NCI-H2029 treated with DMSO at 0.1 percent for 48 hours (cell line): Measurements from ENCODE around the gene NADK2.
"Not testable (repeated sequence)": the region's sequence is repeated elsewhere in the genome, so short reads cannot be mapped to it uniquely, and the experiment has no call there.

Experiments used
- DNase-seq: peaks from one replicate; lab custom pipeline; 2025; lab: John Stamatoyannopoulos, UW

NADK2 gene

DNA sequence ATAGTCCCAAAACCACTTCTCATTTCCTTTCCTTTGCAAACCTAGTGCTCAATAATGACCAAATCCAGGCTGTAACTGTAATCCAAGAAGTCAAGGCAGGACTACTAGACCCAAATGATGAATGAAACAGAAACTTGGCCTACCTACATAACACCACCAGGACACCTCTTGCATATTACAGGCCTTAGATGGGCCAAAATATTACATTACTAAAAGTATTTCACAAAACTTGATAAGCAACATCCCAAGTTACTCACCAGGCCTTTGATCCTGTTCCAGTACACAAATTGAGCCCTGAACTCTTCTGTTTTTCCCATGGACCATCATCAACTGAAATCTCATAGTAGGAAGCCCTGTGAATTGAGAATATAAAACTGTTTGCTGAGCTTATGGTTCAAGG, 34.8 kb downstream of the NADK2 start:
- no peak for DNase-seq

- DNase-seq: no peak
Observed at GRCh38 chr5:36205329-36205728, 36.4 kb downstream of the NADK2 start.

DNA sequence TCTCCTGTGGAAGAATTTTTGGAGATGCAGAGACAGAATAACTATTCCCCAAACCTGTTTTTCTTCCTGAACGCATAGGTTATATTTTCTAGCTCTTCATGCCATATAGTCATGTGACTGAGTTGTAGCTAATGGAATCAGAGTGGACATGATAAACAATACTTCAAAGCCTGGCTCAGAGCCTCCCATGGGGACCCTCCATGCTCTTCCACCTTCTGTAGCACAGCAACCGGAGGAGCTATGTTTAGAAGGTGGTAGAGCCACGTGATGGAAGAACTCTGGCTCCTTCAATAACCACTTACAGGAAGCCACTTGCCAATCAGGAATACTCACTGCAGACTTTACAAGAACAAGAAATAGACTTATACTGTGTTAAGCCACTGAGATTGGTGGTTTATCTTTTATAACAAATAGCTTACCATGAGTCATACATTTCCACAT, 39.2 kb downstream of the NADK2 start:
- DNase-seq: no peak

- no peak for DNase-seq
Observed at GRCh38 chr5:36200513-36200912, 41.2 kb downstream of the NADK2 start.

DNA sequence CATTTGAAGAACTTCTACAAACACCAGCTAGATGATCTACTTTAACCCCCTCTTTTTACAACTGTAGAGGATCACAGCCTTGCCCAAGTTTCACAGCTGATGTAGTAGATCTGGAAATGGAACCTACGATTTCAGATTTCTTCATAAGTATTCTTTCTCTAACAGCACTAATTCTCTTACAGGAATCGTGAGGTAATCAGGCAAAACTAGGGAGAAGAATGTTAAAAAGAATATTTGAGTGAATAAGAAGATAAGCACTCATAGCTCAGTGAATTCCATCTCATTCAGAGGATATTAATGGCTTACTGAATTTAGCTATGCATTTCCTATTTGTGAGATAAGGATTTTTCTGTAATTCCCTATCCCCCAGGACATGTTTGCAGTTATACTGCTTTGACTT, 42.1 kb downstream of the NADK2 start:
- DNase-seq: no peak

DNA sequence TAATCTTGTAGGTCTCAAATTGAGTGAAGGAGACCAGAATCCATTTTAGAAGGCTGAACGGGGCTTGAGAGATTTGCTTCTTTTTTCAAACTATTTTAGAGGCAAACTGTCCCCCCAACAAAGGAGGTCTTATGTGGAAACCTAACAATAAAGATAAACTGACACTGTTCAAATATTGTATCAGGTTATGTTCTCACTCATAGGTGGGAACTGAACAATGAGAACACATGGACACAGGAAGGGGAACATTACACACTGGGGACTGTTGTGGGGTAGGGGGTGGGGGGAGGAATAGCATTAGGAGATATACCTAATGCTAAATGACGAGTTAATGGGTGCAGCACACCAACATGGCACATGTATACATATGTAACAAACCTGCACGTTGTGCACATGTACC, 42.9 kb downstream of the NADK2 start:
- DNase-seq: not testable (repeated sequence)

- DNase-seq: no peak
Observed at GRCh38 chr5:36198281-36198680, 43.4 kb downstream of the NADK2 start.

- DNase-seq: no peak
Observed at GRCh38 chr5:36193746-36194145, 48.0 kb downstream of the NADK2 start.

DNA sequence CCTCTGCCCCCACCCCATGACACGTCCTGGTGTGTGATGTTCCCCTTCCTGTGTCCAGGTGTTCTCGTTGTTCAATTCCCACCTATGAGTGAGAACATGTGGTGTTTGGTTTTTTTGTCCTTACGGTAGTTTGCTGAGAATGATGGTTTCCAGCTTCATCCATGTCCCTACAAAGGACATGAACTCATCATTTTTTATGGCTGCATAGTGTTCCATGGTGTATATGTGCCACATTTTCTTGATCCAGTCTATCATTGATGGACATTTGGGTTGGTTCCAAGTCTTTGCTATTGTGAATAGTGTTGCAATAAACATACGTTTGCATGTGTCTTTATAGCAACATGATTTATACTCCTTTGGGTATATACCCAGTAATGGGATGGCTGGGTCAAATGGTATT, 57.3 kb downstream of the NADK2 start:
- not testable (repeated sequence) for DNase-seq

DNA sequence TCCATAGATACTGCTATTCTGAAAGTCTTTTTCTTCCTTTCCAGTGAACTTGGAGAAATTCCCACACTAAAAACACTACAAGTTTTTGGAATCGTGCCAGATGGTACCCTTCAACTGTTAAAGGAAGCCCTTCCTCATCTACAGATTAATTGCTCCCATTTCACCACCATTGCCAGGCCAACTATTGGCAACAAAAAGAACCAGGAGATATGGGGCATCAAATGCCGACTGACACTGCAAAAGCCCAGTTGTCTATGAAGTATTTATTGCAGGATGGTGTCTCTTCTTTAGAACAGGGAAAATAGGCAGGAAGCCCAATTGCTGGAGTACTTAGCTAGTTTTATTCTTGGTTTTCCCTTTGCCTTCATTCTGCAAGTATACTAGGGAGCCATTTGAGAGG, 60.0 kb downstream of the NADK2 start:
- DNase-seq: no peak

- DNase-seq: no peak
Observed at GRCh38 chr5:36180556-36181350, 61.0 kb downstream of the NADK2 start.

GRCh38 chr5:36179950-36180349, 61.8 kb downstream of the NADK2 start:
- no peak for DNase-seq

- no peak for DNase-seq
Observed at GRCh38 chr5:36178524-36178890, 63.2 kb downstream of the NADK2 start.

GRCh38 chr5:36177715-36178523, 63.8 kb downstream of the NADK2 start:
- peak; percentile 17 for DNase-seq

- DNase-seq: no peak
Observed at GRCh38 chr5:36177154-36177553, 64.6 kb downstream of the NADK2 start.

- DNase-seq: no peak
Observed at GRCh38 chr5:36175043-36175442, 66.7 kb downstream of the NADK2 start.

- DNase-seq: peak; percentile 14
Observed at GRCh38 chr5:36174119-36174518, 67.6 kb downstream of the NADK2 start.

DNA sequence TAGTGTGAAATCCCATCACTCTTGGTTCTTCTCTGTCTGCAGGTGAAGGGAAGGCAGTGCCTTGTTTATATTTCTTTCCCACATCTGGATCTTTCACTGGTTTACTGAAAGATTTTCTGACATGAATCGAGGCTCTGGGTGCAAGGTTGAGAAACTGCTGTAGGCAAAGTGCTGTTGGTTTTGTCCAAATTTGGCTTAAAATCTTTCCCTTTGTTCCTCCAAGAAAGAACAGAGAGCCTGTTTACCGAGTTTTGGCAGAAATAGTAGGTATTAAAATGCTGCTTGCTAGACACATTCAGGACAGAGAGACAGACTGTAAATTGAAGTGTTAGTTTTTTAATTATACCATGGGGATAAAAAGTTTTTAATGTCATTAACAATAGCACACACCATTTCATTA, 68.3 kb downstream of the NADK2 start:
- DNase-seq: no peak

DNA sequence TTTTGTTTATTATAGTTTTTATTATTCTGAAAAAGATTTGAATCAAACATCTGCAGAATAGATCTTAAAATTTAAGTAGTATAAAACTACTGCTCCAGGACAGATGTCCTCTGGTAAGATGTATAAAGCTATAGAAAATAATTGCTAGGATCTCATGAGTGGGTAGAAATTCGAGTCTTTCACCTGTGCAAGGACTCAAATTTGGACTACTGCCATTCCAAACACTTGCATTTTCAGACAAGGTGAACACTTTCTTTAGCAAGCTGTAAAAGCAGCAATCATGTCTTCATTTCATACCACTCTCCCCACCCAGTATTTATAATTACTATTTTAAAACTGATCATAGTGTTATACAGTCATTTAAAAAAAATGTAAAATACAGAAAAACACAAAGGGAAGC, 69.1 kb downstream of the NADK2 start:
- DNase-seq: peak; percentile 23

GRCh38 chr5:36170832-36171424, 70.8 kb downstream of the NADK2 start:
- no peak for DNase-seq

- no peak for DNase-seq
Observed at GRCh38 chr5:36168737-36169136, 73.0 kb downstream of the NADK2 start.

- no peak for DNase-seq
Observed at GRCh38 chr5:36164461-36164860, 77.3 kb downstream of the NADK2 start.
